Stimulated activated CD4-positive, alpha-beta T cell treated with anti-CD3 and anti-CD28 coated beads, Interleukin-12 subunit alpha, Interleukin-12 subunit beta, amount 100 ng/mL, for 24 hours (primary cell): Measurements from ENCODE around the gene GADD45G.

Source experiments
- DNase-seq, 2 experiments: peaks; one replicate each; pipeline ENCODE4 v3.0.0-alpha.2; 2020; ENCODE audit warnings: low read depth in 2 of 2

GADD45G gene

GRCh38 chr9:89630508-89630907, 25.7 kb downstream of the GADD45G start:
- no peak for DNase-seq

DNA sequence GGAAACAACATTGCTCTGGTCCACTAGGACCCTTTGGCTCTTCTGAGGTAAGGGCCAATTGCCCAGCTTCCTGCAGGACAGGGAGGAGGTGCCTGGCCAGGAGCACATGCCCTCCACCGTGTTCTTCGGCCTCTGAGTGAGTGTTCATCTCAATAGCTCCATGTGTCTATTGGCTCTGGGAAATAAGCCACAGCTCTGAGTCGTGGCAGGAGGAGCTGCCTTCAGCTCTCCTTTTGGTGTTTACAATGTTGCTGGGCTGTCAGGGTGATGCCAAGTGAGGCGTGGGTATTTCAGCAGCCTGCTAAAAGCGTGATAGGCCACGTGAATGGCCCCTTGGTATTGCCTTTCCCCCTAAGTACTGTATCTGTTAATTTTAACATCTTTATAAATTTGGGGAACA, 26.6 kb downstream of the GADD45G start:
- DNase-seq, result no peak

DNA sequence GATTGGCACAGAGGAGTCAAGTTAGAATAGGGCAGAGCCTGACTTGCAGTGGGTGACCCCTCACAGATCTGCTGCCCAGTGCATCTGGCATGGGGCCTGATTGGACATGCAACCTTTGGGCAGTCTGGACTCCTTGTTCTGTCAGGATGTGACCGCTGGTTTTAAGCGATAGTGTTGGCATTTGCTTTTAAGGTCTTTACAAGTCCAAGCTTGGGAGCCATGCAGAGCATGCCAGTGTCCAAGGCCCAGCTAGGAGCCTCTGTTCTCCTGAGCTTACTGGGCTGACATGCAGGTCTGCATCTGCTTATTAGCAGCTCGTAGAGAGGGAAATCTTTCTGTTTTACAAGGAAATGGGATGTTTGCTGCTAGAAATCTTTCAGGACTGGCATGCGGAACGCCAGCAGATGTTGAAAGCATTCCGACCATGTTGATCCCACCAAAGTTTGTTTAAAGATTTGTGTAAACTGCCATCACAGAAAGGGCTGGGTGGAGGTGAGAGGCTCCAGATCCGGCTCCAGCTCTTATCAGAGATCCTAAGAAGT, 27.5 kb downstream of the GADD45G start:
- no peak for DNase-seq

DNA sequence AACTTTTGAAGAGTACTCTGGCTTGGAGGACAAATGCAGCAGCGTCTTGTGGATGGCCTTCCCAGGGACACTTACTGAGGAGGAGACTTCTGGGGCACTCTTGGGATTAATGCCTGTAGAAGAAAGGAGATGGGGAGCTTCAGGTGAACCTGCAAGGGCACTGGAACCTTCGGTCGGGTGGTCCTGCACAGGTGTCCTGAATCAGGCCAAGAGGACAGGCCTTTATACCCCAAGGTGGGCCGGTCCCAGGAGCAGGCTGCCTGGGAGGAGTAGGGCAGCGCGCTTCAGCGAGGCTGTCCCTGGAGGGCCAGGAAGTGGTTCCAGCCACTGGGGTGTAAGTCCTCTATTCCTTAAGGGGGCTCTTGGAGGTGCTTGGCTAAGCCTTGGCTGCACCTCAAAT, 27.9 kb downstream of the GADD45G start:
- DNase-seq, result no peak

DNA sequence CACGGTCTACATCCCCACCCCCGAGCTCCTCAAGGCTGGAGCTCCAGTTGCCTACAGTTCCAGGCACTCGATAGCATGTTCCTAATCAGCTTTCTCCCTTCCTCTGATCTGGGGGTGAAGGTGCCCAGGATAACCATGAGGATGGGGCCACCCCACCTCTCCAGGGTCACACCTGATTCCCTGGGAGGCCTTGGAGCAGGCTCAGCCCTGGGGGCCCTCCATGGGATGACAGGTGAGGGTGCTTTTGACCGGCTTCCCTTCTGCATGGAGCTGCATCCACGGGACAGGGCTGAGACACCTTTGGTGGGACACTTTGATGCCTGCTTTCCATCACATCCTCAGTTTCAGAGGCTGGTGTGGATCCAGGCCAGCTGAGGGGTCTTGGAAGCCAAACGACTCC, 28.6 kb downstream of the GADD45G start:
- no peak for DNase-seq

DNA sequence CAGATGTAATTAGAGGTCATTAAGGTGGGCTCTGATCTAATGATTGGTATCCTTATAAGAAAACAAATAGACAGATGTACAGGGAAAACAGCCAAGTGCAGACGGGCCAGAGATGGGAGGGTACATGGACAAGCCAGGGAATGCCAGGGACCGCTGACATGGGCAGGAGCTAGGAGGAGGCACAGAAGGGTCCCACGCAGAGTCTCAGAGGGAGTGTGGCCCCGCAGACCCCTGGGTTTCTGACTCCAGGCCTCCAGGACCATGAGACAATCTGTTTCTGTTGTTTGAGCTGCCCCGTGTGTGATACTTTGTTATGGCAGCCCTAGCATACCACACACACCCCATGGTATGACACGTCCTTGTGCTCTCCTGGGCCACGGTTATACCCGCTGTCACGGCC, 29.1 kb downstream of the GADD45G start:
- DNase-seq, result no peak

DNA sequence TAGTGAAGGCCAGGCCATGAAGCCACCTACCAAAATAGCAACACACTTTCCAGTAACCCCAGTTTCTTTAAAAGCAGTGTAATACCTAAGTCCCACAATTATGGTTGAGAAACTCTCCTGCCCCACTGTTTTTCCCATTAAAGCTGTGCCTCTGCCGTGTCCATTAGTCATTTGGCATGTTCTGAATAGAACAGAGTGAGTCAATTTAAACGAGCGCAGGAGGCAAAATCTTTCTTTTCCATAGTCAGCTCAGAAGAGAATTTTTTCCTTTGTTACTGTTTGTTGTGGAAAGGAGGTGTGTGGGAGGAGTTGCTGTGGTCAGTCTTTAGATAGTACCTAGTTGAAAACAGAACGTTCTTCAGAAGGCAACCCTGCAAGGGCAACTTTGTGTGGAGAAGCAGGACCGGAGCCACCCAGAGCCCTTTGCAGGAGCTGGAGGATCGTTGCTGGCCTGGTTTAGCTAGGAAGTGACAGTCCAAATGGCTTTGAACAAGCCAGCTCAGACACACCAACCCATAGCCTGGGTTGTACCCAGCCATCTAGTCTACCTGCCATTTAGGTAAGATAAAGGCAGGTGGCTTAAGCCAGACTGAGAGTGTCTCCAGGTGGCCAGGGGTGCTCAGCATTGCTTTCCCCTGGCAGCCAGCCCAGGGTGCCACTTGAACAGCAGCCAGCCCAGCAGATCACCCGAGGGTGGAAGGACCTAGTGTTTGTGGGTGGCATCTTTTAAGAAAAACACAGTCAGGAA, 30.4 kb downstream of the GADD45G start:
- DNase-seq, result no peak

- no peak for DNase-seq
These were observed 31.0 kb downstream of the GADD45G start for GRCh38 chr9:89635816-89636215.

DNA sequence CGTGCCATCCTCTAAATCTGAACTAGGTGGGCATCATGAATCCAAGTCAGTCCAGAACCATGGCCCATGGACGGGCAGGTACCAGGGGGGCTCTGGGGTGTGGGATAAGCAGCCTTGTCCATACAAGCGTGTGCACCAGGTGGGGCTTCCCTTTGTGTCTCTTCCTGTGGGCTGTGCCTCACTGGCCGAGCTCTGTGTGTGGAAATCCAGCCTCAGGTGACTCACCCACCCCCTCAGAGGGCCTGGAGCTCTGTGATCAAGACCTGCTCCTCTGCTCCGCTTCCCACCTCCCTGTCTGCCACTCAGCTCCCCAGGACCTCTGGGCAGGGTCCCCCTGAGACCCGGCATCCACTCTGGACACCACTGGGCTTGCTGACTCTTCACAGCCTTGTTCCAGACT, 33.0 kb downstream of the GADD45G start:
- DNase-seq, result no peak

GRCh38 chr9:89638359-89638758, 33.5 kb downstream of the GADD45G start:
- no peak for DNase-seq

DNA sequence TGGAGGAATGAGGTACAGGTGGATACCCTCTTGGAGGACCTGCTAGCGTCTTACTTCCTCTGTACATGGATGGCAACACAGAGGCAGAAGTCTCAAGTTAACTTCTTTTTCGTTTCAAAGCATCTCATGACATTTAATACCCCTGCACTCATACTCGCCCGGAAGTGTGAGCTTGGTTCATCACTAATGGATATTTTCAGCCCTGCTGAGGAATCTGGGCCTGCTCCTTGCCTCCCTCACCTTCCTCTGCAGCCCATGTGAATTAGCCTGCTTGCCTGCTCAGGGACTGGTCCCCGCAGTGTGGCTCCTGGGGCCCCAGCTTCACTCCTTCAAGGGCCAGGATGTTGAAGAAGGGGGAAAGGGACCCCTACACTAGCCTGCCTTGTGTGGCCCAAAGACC, 34.1 kb downstream of the GADD45G start:
- DNase-seq, result no peak

- DNase-seq, result no peak
These were observed 34.6 kb downstream of the GADD45G start for GRCh38 chr9:89639367-89639795.

DNA sequence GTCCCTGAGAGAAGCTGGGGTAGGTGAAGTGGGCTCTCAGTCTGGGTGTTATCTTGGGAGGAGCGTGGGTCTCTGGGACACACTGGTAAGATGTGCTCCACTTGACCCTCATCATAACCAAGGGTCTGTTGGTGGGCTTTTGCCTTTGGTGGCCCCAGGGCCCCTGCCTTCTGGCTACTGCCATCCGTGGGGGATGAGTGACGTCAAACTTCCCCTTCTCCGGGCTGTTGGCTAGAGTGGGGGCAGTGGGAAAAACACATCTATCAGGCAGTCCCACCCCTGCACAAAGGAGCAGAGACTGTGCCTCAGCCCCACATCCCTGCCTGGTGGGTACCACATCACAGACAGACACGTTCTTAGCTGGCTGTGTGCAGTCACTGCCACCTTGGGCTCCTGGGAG, 35.1 kb downstream of the GADD45G start:
- DNase-seq, result no peak

DNA sequence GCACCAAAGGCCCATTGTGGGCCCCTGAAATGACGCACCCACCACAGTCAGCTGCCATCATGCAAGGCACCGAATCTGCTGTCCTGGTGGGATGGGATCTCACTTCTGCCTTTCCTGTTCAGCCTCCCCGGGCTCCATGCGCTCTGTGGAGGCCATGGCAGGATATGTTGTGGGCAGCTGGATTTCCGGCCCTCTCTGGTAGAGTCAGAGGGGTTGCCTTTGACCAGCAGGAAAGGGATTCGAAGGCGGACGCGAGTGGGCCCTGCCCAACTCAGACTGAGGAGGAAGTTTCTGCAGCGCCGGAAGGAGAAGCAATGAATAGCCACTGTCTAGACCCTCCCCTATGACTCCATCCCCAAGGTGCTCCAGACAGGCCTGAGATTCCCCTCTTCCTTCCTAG, 35.5 kb downstream of the GADD45G start:
- no peak for DNase-seq

GRCh38 chr9:89640801-89641200, 36.0 kb downstream of the GADD45G start:
- DNase-seq, result no peak

DNA sequence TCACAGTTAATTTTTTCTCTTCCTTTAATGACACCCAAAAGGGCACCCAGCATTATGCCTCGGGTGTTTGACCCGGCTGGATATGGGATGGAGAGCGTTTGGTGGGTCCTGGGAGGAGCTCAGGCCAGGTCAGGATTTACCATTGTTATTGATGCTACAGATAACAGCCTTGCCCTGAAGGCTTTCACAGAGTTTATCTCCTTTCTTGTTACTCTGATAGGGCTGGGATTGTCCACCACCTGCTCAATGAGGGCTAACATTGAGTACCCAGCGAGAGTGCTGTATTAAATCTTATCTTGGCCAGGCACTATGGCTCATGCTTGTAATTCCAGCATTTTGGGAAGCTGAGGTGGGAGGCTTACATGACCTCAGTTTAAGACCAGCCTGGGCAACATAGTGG, 37.2 kb downstream of the GADD45G start:
- DNase-seq, result no peak

DNA sequence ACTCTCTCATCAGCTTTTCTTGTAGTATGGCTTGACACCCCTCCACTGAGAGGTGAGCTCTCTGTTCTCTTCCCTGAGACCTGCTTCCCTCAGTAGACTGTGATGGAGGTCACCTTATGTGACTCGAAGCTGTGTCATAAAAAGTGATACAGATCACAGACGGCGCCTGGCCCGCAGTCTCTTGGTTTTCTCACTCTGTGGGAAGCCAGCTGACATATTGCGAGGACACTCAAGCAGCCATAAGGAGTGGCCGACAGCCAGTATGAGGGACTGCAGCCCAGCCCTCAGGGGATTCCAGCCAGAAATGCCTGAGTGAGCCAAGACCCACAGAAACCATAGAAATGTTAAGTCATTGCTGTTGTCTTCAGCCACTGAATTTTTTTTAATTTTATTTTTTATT, 38.0 kb downstream of the GADD45G start:
- DNase-seq, result no peak

- no peak for DNase-seq
These were observed 41.6 kb downstream of the GADD45G start for GRCh38 chr9:89646189-89646939.

DNA sequence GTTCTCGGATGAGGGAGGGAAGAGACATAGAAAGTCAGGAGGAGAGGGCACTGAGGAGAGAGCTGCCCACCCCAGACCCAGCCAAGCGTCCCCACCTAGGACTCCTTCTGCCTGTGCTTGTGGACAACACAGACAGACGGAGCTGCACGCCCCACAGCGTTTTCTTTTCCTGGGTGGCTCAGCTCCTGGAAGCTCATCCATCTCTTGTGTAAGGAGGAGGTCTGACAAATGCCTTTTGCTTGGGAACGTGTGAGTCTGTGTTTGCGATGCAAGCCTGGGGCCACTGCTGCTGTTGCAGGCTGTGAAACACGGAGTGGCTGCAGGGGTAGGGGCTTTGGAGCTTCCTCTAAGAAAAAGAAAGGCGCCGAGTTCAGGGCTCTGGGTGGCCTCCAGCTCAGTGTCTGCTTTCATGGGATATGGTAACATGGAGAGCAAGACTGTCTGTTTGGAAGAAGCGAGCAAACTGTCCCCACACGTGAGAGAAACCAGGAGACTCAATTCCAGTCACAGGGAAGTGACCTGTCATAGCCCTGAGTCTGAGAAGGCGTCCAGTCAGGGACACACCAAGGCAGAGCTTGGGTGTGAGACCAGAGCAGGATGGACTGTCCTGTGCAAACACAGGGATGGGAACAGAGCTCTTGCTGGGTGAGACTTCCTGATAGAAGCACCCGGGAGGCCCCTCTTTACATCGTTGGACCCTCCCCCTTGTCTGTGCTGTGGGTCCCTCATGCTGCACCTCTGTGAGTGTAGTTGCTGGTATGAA, 42.7 kb downstream of the GADD45G start:
- DNase-seq, result no peak

- no peak for DNase-seq
These were observed 43.6 kb downstream of the GADD45G start for GRCh38 chr9:89648247-89649000.

GRCh38 chr9:89649039-89649691, 44.4 kb downstream of the GADD45G start:
- DNase-seq, result no peak
